Lower leg skin (tissue), 3 donors: Measurements from ENCODE around the gene LRCOL1.

ENCODE experiments used
- CTCF ChIP-seq, 3 donors: fragments of 450-650 bp; IDR thresholded peaks; one replicate each; pipeline ENCODE4 v1.5.1; 2016; ENCODE audit warnings: antibody characterized with exemption in 3 of 3, mild to moderate bottlenecking in 3 of 3, moderate library complexity in 2 of 3
- POLR2A ChIP-seq, 2 donors: fragments of 450-650 bp; IDR thresholded peaks; one replicate each; pipeline ENCODE4 v1.6.1; 2016 to 2017; ENCODE audit warnings: antibody characterized with exemption in 2 of 2, mild to moderate bottlenecking in 1 of 2, moderate library complexity in 1 of 2

DNA sequence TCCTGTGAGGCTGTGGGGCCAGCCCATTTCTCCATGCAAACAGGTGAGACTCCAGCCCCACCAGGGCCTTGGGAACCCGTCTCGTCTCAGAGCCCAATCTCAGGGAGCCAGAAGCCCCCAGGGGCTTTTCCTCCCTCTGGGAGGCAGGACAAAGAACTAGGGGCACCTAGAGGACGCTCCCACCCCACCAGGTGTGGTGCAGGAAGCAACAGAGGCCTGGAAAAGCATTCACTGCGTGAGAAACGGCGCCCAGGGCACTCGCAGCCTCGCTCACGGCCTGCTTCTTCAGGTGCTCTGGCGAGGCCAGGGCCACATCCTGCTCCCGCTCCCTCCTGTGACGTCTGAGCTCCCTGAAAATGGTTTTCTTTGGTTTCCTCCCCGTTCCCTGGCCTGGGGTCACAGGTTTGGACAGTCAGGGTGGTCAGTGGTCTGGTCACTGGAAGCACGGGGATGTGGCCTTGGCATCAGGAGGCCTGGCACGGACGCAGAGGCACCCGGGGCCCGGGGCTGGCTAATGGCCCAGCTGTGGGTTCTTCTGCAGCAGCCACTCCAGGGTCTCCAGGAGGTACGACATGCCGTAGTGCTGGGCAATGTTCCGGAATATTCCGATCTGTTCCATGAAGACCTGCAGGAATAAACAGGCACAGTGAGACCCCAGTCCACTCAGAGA is 13.9 kb upstream of the LRCOL1 start:
- TF ChIP-seq CTCF (IDR thresholded peaks at IDR 0.05) (no peak), POLR2A (IDR thresholded peaks at IDR 0.05) (no peak)
